MM.1S (cell line): ENCODE data around the gene PYGB.
"Not testable (repeated sequence)": the region's sequence is repeated elsewhere in the genome, so short reads cannot be mapped to it uniquely, and the experiment has no call there.

Source experiments
- DNase-seq: peaks from one replicate; pipeline ENCODE4 v3.0.0-alpha.2; 2015
- H2AFZ ChIP-seq: fragments of 300-600 bp; sonication (generic); 2 replicates; pipeline ENCODE4 v1.6.0; 2016; ENCODE audit warnings: antibody characterized with exemption, low read length
- H3F3A ChIP-seq: fragments of 300-600 bp; sonication (generic); 2 replicates; pipeline ENCODE4 v1.6.1; 2016; ENCODE audit warnings: mild to moderate bottlenecking, antibody characterized with exemption, low read length, moderate library complexity, mixed read lengths; ENCODE audit not compliant: insufficient read depth
- H3K27ac ChIP-seq: fragments of 300-600 bp; sonication (generic); 2 replicates; pipeline ENCODE4 v1.5.1; 2016; ENCODE audit warnings: mild to moderate bottlenecking, low read length
- H3K27me3 ChIP-seq: fragments of 300-600 bp; sonication (generic); replicated peaks from 2 replicates; pipeline ENCODE4 v1.6.0; 2016; ENCODE audit warnings: low read length; ENCODE audit not compliant: insufficient read depth
- H3K36me3 ChIP-seq: fragments of 300-600 bp; sonication (generic); replicated peaks from 2 replicates; pipeline ENCODE4 v1.6.1; 2016; ENCODE audit warnings: mild to moderate bottlenecking, low read length, mixed read lengths; ENCODE audit not compliant: insufficient read depth
- H3K4me1 ChIP-seq: fragments of 300-600 bp; sonication (generic); 2 replicates; pipeline ENCODE4 v1.6.1; 2016; ENCODE audit warnings: low read length, mixed read lengths
- H3K4me2 ChIP-seq: fragments of 300-600 bp; sonication (generic); 2 replicates; pipeline ENCODE4 v1.6.0; 2016; ENCODE audit warnings: low read depth, low read length
- H3K4me3 ChIP-seq: fragments of 300-600 bp; sonication (generic); 2 replicates; pipeline ENCODE4 v1.5.1; 2016; ENCODE audit warnings: low read length, mixed read lengths
- H3K79me2 ChIP-seq: fragments of 300-600 bp; sonication (generic); 2 replicates; pipeline ENCODE4 v1.6.1; 2016; ENCODE audit warnings: mixed run types, low read length, mixed read lengths
- H3K9ac ChIP-seq: fragments of 300-600 bp; sonication (generic); 2 replicates; pipeline ENCODE4 v1.6.1; 2016; ENCODE audit warnings: low read length, mixed read lengths
- H3K9me2 ChIP-seq: fragments of 300-600 bp; sonication (generic); replicated peaks from 2 replicates; pipeline ENCODE4 v1.6.1; 2016; ENCODE audit warnings: mild to moderate bottlenecking, low read length, mixed read lengths; ENCODE audit not compliant: insufficient read depth
- H3K9me3 ChIP-seq: fragments of 300-600 bp; sonication (generic); replicated peaks from 2 replicates; pipeline ENCODE4 v1.6.1; 2016; ENCODE audit warnings: mild to moderate bottlenecking, low read length, mixed read lengths; ENCODE audit not compliant: insufficient read depth
- H4K20me1 ChIP-seq: fragments of 300-600 bp; sonication (generic); 2 replicates; pipeline ENCODE4 v1.6.1; 2016; ENCODE audit warnings: mild to moderate bottlenecking, low read length, moderate library complexity, mixed read lengths; ENCODE audit not compliant: insufficient read depth
- EZH2 ChIP-seq: fragments of 300-600 bp; sonication (generic); optimal IDR thresholded peaks from 2 replicates; pipeline ENCODE3; 2017; ENCODE audit warnings: low read depth, mild to moderate bottlenecking, antibody characterized with exemption, low read length, mixed read lengths
- EZH2phosphoT487 ChIP-seq: fragments of 300-600 bp; sonication (generic); IDR thresholded peaks from 2 replicates; pipeline ENCODE4 v1.6.1; 2018; ENCODE audit warnings: antibody characterized with exemption, low read length
- TF ChIP-seq, protein P1 (sequence below): fragments of 300-600 bp; sonication (generic); IDR thresholded peaks from 2 replicates; pipeline ENCODE4 v1.5.1; 2016; ENCODE audit warnings: antibody characterized with exemption, low read length, mixed read lengths

The PYGB gene

GRCh38 chr20:25229486-25230165, 18.3 kb upstream of the PYGB start:
- no peaks in the 10 kb centered on the region for H3K79me2 ChIP-seq
- H3K4me1 ChIP-seq, result no peaks in the 10 kb centered on the region
- no peak for DNase-seq
- no peaks in the 10 kb centered on the region for H3K27me3 ChIP-seq
- H3K4me2 ChIP-seq, result no peak overlapping the region
- H3K9me2 ChIP-seq, result no peaks in the 10 kb centered on the region
- no peak overlapping the region for H3K9ac ChIP-seq
- TF ChIP-seq, protein P1, sequence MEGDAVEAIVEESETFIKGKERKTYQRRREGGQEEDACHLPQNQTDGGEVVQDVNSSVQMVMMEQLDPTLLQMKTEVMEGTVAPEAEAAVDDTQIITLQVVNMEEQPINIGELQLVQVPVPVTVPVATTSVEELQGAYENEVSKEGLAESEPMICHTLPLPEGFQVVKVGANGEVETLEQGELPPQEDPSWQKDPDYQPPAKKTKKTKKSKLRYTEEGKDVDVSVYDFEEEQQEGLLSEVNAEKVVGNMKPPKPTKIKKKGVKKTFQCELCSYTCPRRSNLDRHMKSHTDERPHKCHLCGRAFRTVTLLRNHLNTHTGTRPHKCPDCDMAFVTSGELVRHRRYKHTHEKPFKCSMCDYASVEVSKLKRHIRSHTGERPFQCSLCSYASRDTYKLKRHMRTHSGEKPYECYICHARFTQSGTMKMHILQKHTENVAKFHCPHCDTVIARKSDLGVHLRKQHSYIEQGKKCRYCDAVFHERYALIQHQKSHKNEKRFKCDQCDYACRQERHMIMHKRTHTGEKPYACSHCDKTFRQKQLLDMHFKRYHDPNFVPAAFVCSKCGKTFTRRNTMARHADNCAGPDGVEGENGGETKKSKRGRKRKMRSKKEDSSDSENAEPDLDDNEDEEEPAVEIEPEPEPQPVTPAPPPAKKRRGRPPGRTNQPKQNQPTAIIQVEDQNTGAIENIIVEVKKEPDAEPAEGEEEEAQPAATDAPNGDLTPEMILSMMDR, result no peak
- TF ChIP-seq EZH2phosphoT487 (no peak), EZH2 (no peak)
- H2AFZ ChIP-seq, result no peak overlapping the region
- H3F3A ChIP-seq, result no peaks in the 10 kb centered on the region
- H3K27ac ChIP-seq, result no peak overlapping the region
- no peaks in the 10 kb centered on the region for H4K20me1 ChIP-seq
- H3K4me3 ChIP-seq, result no peak overlapping the region
- H3K9me3 ChIP-seq, result no peaks in the 10 kb centered on the region
- no peaks in the 10 kb centered on the region for H3K36me3 ChIP-seq

GRCh38 chr20:25230166-25230831, 17.6 kb upstream of the PYGB start:
- no peaks in the 10 kb centered on the region for H4K20me1 ChIP-seq
- H3K9me3 ChIP-seq, result no peaks in the 10 kb centered on the region
- no peak overlapping the region for H3K27ac ChIP-seq
- no peaks in the 10 kb centered on the region for H3K9me2 ChIP-seq
- no peaks in the 10 kb centered on the region for H3K4me1 ChIP-seq
- H3K4me3 ChIP-seq, result no peak overlapping the region
- H3K9ac ChIP-seq, result no peak overlapping the region
- H3K4me2 ChIP-seq, result no peak overlapping the region
- H3F3A ChIP-seq, result no peaks in the 10 kb centered on the region
- no peak overlapping the region for H2AFZ ChIP-seq
- H3K27me3 ChIP-seq, result no peaks in the 10 kb centered on the region
- H3K79me2 ChIP-seq, result no peaks in the 10 kb centered on the region
- TF ChIP-seq EZH2phosphoT487 (no peak), EZH2 (no peak)
- TF ChIP-seq, protein P1, result no peak
- DNase-seq, result no peak
- no peaks in the 10 kb centered on the region for H3K36me3 ChIP-seq

DNA sequence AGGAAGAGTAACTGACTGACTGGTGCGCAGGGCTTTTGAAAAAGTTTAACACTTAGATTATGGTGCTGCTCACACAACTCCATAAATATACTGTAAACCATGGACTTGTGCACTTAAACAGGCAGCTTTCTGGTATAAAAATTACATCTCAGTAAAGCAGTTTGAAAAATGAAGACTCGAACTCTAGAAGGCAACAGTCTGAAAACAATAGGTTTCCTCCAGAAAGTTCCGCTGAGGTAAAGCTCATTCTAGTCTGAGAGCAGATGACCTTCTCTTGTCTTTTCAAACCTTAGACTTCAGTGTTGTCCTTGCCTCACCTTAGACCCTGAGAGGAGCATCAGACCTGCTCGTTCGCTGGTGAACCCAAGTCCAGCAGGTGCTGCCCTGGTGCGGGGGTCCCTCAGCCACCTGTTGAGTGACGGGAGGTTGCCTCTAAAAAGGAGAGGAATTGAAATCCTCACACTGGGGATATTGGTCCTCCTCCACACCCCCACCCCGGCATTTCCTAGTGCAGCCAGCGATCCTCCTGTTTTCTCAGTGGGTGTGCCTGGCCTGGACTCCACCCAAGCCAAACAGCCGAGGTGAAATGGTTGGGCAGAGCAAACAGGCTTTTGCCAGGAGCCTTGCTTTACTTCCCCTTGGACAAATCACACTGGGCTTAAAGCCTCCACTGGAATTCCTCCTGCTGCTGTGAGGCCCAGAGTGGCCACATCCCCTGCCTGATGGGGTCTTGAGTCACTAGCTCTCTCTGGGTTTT, 14.7 kb upstream of the PYGB start:
- Histone ChIP-seq H3K27me3 (no peaks in the 10 kb centered on the region), H3K9me2 (no peaks in the 10 kb centered on the region), H3K9ac (no peak overlapping the region), H3K79me2 (no peaks in the 10 kb centered on the region), H3F3A (no peaks in the 10 kb centered on the region), H3K4me2 (no peak overlapping the region), H3K27ac (no peak overlapping the region), H3K9me3 (no peaks in the 10 kb centered on the region), H4K20me1 (no peaks in the 10 kb centered on the region), H3K4me3 (no peak overlapping the region), H3K4me1 (no peaks in the 10 kb centered on the region), H2AFZ (no peak overlapping the region), H3K36me3 (no peaks in the 10 kb centered on the region)
- TF ChIP-seq EZH2phosphoT487 (no peak), EZH2 (no peak)
- TF ChIP-seq, protein P1, result no peak
- no peak for DNase-seq

GRCh38 chr20:25234009-25234849, 13.7 kb upstream of the PYGB start:
- H3K9me2 ChIP-seq, H2AFZ ChIP-seq, H3K27ac ChIP-seq, H3K9me3 ChIP-seq, H3K79me2 ChIP-seq, H3K27me3 ChIP-seq, H3K9ac ChIP-seq, H3K36me3 ChIP-seq, H3K4me1 ChIP-seq, DNase-seq, H3F3A ChIP-seq, H3K4me2 ChIP-seq, H4K20me1 ChIP-seq, H3K4me3 ChIP-seq: not testable (repeated sequence)
